KMS-11 (cell line): ENCODE data around the gene SERTAD3.
"Not testable (repeated sequence)": the region's sequence is repeated elsewhere in the genome, so short reads cannot be mapped to it uniquely, and the experiment has no call there.

ENCODE experiments used
- H2AFZ ChIP-seq: fragments of 200-600 bp; sonication (generic); 2 replicates; pipeline ENCODE4 v1.6.1; 2016; ENCODE audit warnings: antibody characterized with exemption, mixed run types, low read depth
- H3K27ac ChIP-seq: fragments of 200-600 bp; sonication (generic); 2 replicates; pipeline ENCODE4 v1.6.1; 2016; ENCODE audit warnings: mild to moderate bottlenecking, mixed run types
- H3K27me3 ChIP-seq: fragments of 200-600 bp; sonication (generic); 2 replicates; pipeline ENCODE4 v1.6.1; 2017; ENCODE audit warnings: mild to moderate bottlenecking, low read depth, mixed run types, moderate library complexity; ENCODE audit not compliant: insufficient read depth
- H3K36me3 ChIP-seq: fragments of 200-600 bp; sonication (generic); 2 replicates; pipeline ENCODE4 v1.6.1; 2017; ENCODE audit warnings: mild to moderate bottlenecking, mixed run types; ENCODE audit not compliant: insufficient read depth
- H3K4me1 ChIP-seq: fragments of 200-600 bp; sonication (generic); 2 replicates; pipeline ENCODE4 v1.6.1; 2016; ENCODE audit warnings: mild to moderate bottlenecking, low read depth, mixed run types; ENCODE audit not compliant: poor library complexity, severe bottlenecking
- H3K4me2 ChIP-seq: fragments of 200-600 bp; sonication (generic); 2 replicates; pipeline ENCODE4 v1.7.0; 2016; ENCODE audit warnings: mild to moderate bottlenecking, mixed run types
- H3K4me3 ChIP-seq: fragments of 200-600 bp; sonication (generic); IDR thresholded peaks from 2 replicates; pipeline ENCODE4 v1.6.1; 2017; ENCODE audit warnings: low read depth, low read length, mixed read lengths; ENCODE audit not compliant: insufficient read depth
- H3K79me2 ChIP-seq: fragments of 200-600 bp; sonication (generic); 2 replicates; pipeline ENCODE4 v1.6.1; 2016; ENCODE audit warnings: low read depth, mixed run types; ENCODE audit not compliant: insufficient read depth
- H3K9ac ChIP-seq: fragments of 200-600 bp; sonication (generic); 2 replicates; pipeline ENCODE4 v1.6.1; 2016; ENCODE audit warnings: mild to moderate bottlenecking, mixed run types
- H4K20me1 ChIP-seq: fragments of 200-600 bp; sonication (generic); 2 replicates; pipeline ENCODE4 v1.6.1; 2016; ENCODE audit warnings: mild to moderate bottlenecking, mixed run types; ENCODE audit not compliant: insufficient read depth
- CTCF ChIP-seq: fragments of 200-600 bp; sonication (generic); conservative IDR thresholded peaks from 2 replicates; pipeline ENCODE4 v1.6.1; 2017; ENCODE audit warnings: low read depth, mild to moderate bottlenecking, antibody characterized with exemption, low read length, moderate library complexity, mixed read lengths

The SERTAD3 gene

DNA sequence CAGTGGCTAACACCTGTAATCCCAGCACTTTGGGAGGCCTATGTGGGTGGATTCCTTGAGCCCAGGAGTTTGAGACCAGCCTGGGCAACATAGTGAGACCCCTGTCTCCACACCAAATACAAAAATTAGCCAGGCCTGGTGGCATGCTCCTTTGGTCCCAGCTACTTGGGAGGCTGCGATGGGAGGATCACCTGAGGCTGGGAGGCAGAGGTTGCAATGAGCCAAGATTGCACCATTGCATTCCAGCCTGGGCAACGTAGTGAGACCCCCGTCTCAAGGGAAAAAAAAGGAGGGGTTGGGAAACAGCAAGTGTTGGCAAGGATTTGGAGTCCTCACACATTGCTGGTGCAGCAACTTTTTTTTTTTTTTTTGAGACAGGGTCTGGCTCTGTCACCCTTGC is 41.9 kb upstream of the SERTAD3 start:
- no peaks in the 10 kb centered on the region for H4K20me1 ChIP-seq
- H3K9ac ChIP-seq: no peak overlapping the region
- TF ChIP-seq CTCF: no peak
- H3K4me2 ChIP-seq: no peak overlapping the region
- peaks cover 13% of the 10 kb centered on the region; the same call in 1 of the 2 replicates for H3K27me3 ChIP-seq
- H2AFZ ChIP-seq: no peak overlapping the region
- H3K36me3 ChIP-seq: no peaks in the 10 kb centered on the region
- no peak overlapping the region for H3K27ac ChIP-seq
- H3K4me1 ChIP-seq: no peaks in the 10 kb centered on the region
- no peaks in the 10 kb centered on the region for H3K79me2 ChIP-seq
- H3K4me3 ChIP-seq: no peak overlapping the region

GRCh38 chr19:40475878-40476644 is 31.9 kb upstream of the SERTAD3 start:
- not testable (repeated sequence) for H3K4me2 ChIP-seq, H3K27ac ChIP-seq, H3K36me3 ChIP-seq, H2AFZ ChIP-seq, H3K79me2 ChIP-seq, H3K27me3 ChIP-seq, H3K4me1 ChIP-seq, H3K4me3 ChIP-seq, H3K9ac ChIP-seq, H4K20me1 ChIP-seq

GRCh38 chr19:40474737-40475136 is 30.6 kb upstream of the SERTAD3 start:
- H4K20me1 ChIP-seq: no peaks in the 10 kb centered on the region
- H3K27me3 ChIP-seq: no peaks in the 10 kb centered on the region
- no peaks in the 10 kb centered on the region for H3K4me1 ChIP-seq
- H2AFZ ChIP-seq: no peak overlapping the region
- H3K9ac ChIP-seq: no peak overlapping the region
- no peaks in the 10 kb centered on the region for H3K79me2 ChIP-seq
- H3K36me3 ChIP-seq: no peaks in the 10 kb centered on the region
- no peak overlapping the region for H3K27ac ChIP-seq
- no peak for TF ChIP-seq CTCF
- H3K4me3 ChIP-seq: no peak overlapping the region
- H3K4me2 ChIP-seq: no peak overlapping the region

- Histone ChIP-seq H3K9ac (no peak overlapping the region), H3K4me1 (no peaks in the 10 kb centered on the region), H2AFZ (no peak overlapping the region), H3K27ac (no peak overlapping the region), H4K20me1 (no peaks in the 10 kb centered on the region), H3K4me3 (no peak overlapping the region), H3K27me3 (no peaks in the 10 kb centered on the region; the same call in 1 of the 2 replicates), H3K79me2 (no peaks in the 10 kb centered on the region), H3K4me2 (no peak overlapping the region), H3K36me3 (no peaks in the 10 kb centered on the region)
- TF ChIP-seq CTCF: no peak
Observed at GRCh38 chr19:40472516-40472915, 28.4 kb upstream of the SERTAD3 start.

DNA sequence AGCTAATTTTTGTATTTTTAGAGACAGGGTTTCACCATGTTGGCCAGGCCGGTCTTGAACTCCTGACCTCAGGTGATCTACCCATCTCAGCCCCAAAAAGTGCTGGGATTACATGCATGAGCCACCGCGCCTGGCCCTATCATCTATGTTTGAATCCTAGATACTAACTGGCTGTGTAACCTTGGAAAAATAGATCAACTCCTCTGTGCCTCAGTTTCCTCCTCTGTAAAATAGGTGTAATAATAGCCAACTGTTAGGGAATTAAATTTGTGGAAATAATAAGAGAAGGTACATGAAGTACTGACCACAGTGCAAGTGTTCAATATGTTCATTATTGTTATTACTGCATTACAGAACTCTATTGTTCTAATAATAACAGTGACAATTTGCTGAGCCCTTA is 27.0 kb upstream of the SERTAD3 start:
- no peak overlapping the region for H3K9ac ChIP-seq
- no peak overlapping the region for H3K4me2 ChIP-seq
- no peaks in the 10 kb centered on the region for H3K36me3 ChIP-seq
- no peak overlapping the region for H3K27ac ChIP-seq
- H3K4me1 ChIP-seq: peaks cover 6% of the 10 kb centered on the region
- H3K4me3 ChIP-seq: no peak overlapping the region
- no peaks in the 10 kb centered on the region for H3K79me2 ChIP-seq
- no peak overlapping the region for H2AFZ ChIP-seq
- no peaks in the 10 kb centered on the region; the same call in 1 of the 2 replicates for H3K27me3 ChIP-seq
- H4K20me1 ChIP-seq: no peaks in the 10 kb centered on the region
- TF ChIP-seq CTCF: no peak
